Heart left ventricle (tissue), 13 donors: ENCODE measurements around the gene HOXB1.

Source experiments
- POLR2A ChIP-seq, 2 donors: fragments of 450-650 bp; IDR thresholded peaks; one replicate each; pipeline ENCODE4 v1.6.1; 2017; ENCODE audit warnings: antibody characterized with exemption in 2 of 2, mild to moderate bottlenecking in 2 of 2, moderate library complexity in 2 of 2
- TF ChIP-seq, protein P1 (sequence below), 12 donors: fragments of 200-600 bp; sonication (generic) in 4 of 12; IDR thresholded peaks; one replicate each; pipeline versions ENCODE4 v1.5.0 to v1.8.0; 2018 to 2022; ENCODE audit warnings: antibody characterized with exemption in 12 of 12, mild to moderate bottlenecking in 5 of 12
- donor health status: ischemic (EF 13 %, LVEDD 7.1; RV severe dilation, severe dysfunction).
- donor health status: DM: no; HTN: yes; CAD: no.
- donor health status: DM: no; HTN: no; CAD: no.
- donor health status: ischemic (EF 25% LVEDD 6.9; RV normal size, moderate dysfunction).
- donor health status: ischemic (EF 25% LVEDD 5.7; RV mildly dilated, moderate dysfunction).
- donor health status: ischemic (EF 35%, LVEDD 5.7; RV mildly dilated, moderate dysfunction).
- donor health status: nonischemic (EF 11% LVEDD 7.7; RV severe dilation, severe dysfunction).
- donor health status: DM: yes; HTN: yes; CAD: no.
- donor health status: PGD.
- donor health status: ischemic (EF 29% LVEDD 5.4; RV normal size, mild dysfunction).
- donor health status: nonischemic (EF 23%, LVEDD 6.1; RV moderate dilation, normal function).

DNA sequence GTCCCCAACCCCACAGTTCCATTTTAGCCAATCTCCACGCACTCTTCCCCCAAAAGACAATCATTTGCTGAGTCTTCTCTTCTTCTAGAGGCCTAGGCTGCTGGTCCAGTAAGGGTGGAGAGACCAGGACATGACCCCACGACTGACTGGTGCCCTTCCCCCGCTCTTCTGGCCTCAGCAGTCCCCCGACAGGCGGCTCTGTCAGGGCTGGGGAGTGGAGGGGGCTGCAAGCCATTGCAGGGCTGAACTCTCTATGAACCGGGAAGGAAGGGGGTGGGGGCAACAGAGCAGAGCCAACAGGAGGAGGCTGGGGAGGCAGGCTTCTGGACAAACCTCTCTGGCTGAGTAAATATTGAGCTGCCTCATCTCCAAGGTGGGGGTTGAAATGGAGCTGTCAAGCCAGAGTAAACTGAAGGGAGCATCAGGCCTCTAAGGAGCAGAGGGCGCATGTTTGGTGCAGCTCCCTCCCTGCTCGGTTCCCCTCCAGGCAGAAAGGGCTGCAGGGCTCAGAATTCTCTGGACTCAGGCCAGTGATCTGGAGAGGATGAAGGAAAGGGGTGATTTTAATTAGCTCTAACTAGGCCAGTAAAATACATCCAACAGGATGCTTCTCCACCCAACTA is 8.7 kb downstream of the HOXB1 start:
- TF ChIP-seq, protein P1, sequence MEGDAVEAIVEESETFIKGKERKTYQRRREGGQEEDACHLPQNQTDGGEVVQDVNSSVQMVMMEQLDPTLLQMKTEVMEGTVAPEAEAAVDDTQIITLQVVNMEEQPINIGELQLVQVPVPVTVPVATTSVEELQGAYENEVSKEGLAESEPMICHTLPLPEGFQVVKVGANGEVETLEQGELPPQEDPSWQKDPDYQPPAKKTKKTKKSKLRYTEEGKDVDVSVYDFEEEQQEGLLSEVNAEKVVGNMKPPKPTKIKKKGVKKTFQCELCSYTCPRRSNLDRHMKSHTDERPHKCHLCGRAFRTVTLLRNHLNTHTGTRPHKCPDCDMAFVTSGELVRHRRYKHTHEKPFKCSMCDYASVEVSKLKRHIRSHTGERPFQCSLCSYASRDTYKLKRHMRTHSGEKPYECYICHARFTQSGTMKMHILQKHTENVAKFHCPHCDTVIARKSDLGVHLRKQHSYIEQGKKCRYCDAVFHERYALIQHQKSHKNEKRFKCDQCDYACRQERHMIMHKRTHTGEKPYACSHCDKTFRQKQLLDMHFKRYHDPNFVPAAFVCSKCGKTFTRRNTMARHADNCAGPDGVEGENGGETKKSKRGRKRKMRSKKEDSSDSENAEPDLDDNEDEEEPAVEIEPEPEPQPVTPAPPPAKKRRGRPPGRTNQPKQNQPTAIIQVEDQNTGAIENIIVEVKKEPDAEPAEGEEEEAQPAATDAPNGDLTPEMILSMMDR (IDR thresholded peaks at IDR 0.05) = no peak
- no peak for TF ChIP-seq POLR2A (IDR thresholded peaks at IDR 0.05)
